HUES64 (cell line): ENCODE measurements around the gene TMEM106C.

ENCODE experiments used
- H3K27ac ChIP-seq: 2 replicates; pipeline ENCODE4 v1.7.0; 2013; ENCODE audit warnings: low read depth, low read length, inconsistent platforms
- H3K27me3 ChIP-seq: 2 replicates; pipeline ENCODE4 v1.6.1; 2013; ENCODE audit warnings: mild to moderate bottlenecking, low read length; ENCODE audit not compliant: insufficient read depth
- H3K36me3 ChIP-seq: 2 replicates; pipeline ENCODE4 v1.6.1; 2013; ENCODE audit warnings: mild to moderate bottlenecking, low read length; ENCODE audit not compliant: insufficient read depth
- H3K4me1 ChIP-seq: 2 replicates; pipeline ENCODE4 v1.6.1; 2013; ENCODE audit warnings: mild to moderate bottlenecking, low read length, moderate library complexity; ENCODE audit not compliant: insufficient read depth
- H3K4me3 ChIP-seq: 2 replicates; pipeline ENCODE4 v1.5.1; 2013; ENCODE audit warnings: mild to moderate bottlenecking, low read length, moderate library complexity
- H3K9ac ChIP-seq: 2 replicates; pipeline ENCODE4 v1.6.1; 2013; ENCODE audit warnings: mild to moderate bottlenecking, low read depth, low read length
- H3K9me3 ChIP-seq: 2 replicates; pipeline ENCODE4 v1.6.1; 2013; ENCODE audit warnings: low read depth, low read length; ENCODE audit not compliant: insufficient read depth
- WGBS: fragments of 150-250, 120-280 bp; methylation state at CpG from one replicate; pipeline ENCODE4 v1.1.7; 2013; ENCODE audit warnings: missing lambda C conversion rate; 5-methylcytosine and 5-hydroxymethylcytosine counted together

The TMEM106C gene

GRCh38 chr12:47989023-47989417, 25.6 kb downstream of the TMEM106C start:
- 93% methylated on average over 8 of the region's 8 CpGs for WGBS
- no peaks in the 10 kb centered on the region for H3K9me3 ChIP-seq
- H3K9ac ChIP-seq = no peak overlapping the region
- peaks cover 12% of the 10 kb centered on the region; the same call in 1 of the 2 replicates for H3K4me1 ChIP-seq
- H3K27ac ChIP-seq = no peak overlapping the region
- H3K4me3 ChIP-seq = no peak overlapping the region
- H3K36me3 ChIP-seq = no peaks in the 10 kb centered on the region; the same call in 1 of the 2 replicates
- H3K27me3 ChIP-seq = peaks cover 53% of the 10 kb centered on the region

GRCh38 chr12:47989666-47990065, 26.3 kb downstream of the TMEM106C start:
- Histone ChIP-seq H3K4me1 (peaks cover 12% of the 10 kb centered on the region; the same call in 1 of the 2 replicates), H3K36me3 (no peaks in the 10 kb centered on the region; the same call in 1 of the 2 replicates), H3K27ac (no peak overlapping the region), H3K9ac (no peak overlapping the region), H3K9me3 (no peaks in the 10 kb centered on the region), H3K27me3 (peaks cover 59% of the 10 kb centered on the region), H3K4me3 (no peak overlapping the region)
- WGBS = 89% methylated on average over 12 of the region's 12 CpGs

GRCh38 chr12:47990351-47991105, 27.1 kb downstream of the TMEM106C start:
- peaks cover 12% of the 10 kb centered on the region; the same call in 1 of the 2 replicates for H3K4me1 ChIP-seq
- no peak overlapping the region for H3K4me3 ChIP-seq
- H3K27ac ChIP-seq = no peak overlapping the region
- H3K9ac ChIP-seq = no peak overlapping the region
- 90% methylated on average over 6 of the region's 7 CpGs for WGBS
- no peaks in the 10 kb centered on the region for H3K9me3 ChIP-seq
- peaks cover 68% of the 10 kb centered on the region for H3K27me3 ChIP-seq
- no peaks in the 10 kb centered on the region; the same call in 1 of the 2 replicates for H3K36me3 ChIP-seq

- Histone ChIP-seq H3K36me3 (no peaks in the 10 kb centered on the region; the same call in 1 of the 2 replicates), H3K9me3 (no peaks in the 10 kb centered on the region), H3K27ac (no peak overlapping the region), H3K9ac (no peak overlapping the region), H3K27me3 (peaks cover 75% of the 10 kb centered on the region), H3K4me3 (no peak overlapping the region), H3K4me1 (peaks cover 12% of the 10 kb centered on the region; the same call in 1 of the 2 replicates)
- WGBS = 78% methylated on average over 13 of the region's 13 CpGs
These were observed 28.0 kb downstream of the TMEM106C start for GRCh38 chr12:47991106-47992061.

- peaks cover 88% of the 10 kb centered on the region for H3K27me3 ChIP-seq
- H3K9ac ChIP-seq = no peak overlapping the region
- 91% methylated on average over 10 of the region's 10 CpGs for WGBS
- H3K4me1 ChIP-seq = peaks cover 12% of the 10 kb centered on the region; the same call in 1 of the 2 replicates
- H3K36me3 ChIP-seq = no peaks in the 10 kb centered on the region; the same call in 1 of the 2 replicates
- H3K9me3 ChIP-seq = no peaks in the 10 kb centered on the region
- no peak overlapping the region for H3K27ac ChIP-seq
- H3K4me3 ChIP-seq = no peak overlapping the region
These were observed 29.4 kb downstream of the TMEM106C start for GRCh38 chr12:47992776-47993175.

- H3K4me3 ChIP-seq = no peak overlapping the region
- no peaks in the 10 kb centered on the region; the same call in 1 of the 2 replicates for H3K36me3 ChIP-seq
- 88% methylated on average over 5 of the region's 5 CpGs for WGBS
- peaks cover 91% of the 10 kb centered on the region for H3K27me3 ChIP-seq
- no peak overlapping the region for H3K27ac ChIP-seq
- H3K9ac ChIP-seq = no peak overlapping the region
- no peaks in the 10 kb centered on the region for H3K9me3 ChIP-seq
- H3K4me1 ChIP-seq = peaks cover 9% of the 10 kb centered on the region; the same call in 1 of the 2 replicates
These were observed 30.1 kb downstream of the TMEM106C start for GRCh38 chr12:47993491-47993890.

- Histone ChIP-seq H3K36me3 (no peaks in the 10 kb centered on the region; the same call in 1 of the 2 replicates), H3K9ac (no peak overlapping the region), H3K27ac (no peak overlapping the region), H3K27me3 (peaks cover 99% of the 10 kb centered on the region), H3K9me3 (no peaks in the 10 kb centered on the region), H3K4me1 (peaks cover 11% of the 10 kb centered on the region; the same call in 1 of the 2 replicates), H3K4me3 (no peak overlapping the region)
- WGBS = 93% methylated on average over 4 of the region's 4 CpGs
These were observed 32.6 kb downstream of the TMEM106C start for GRCh38 chr12:47995981-47996401.

- 69% methylated on average over 3 of the region's 3 CpGs for WGBS
- Histone ChIP-seq H3K27ac (no peak overlapping the region), H3K4me1 (peaks cover 18% of the 10 kb centered on the region; the same call in 1 of the 2 replicates), H3K36me3 (no peaks in the 10 kb centered on the region; the same call in 1 of the 2 replicates), H3K4me3 (no peak overlapping the region), H3K9ac (no peak overlapping the region), H3K27me3 (peaks cover 100% of the 10 kb centered on the region), H3K9me3 (no peaks in the 10 kb centered on the region)
These were observed 33.9 kb downstream of the TMEM106C start for GRCh38 chr12:47997321-47997720.

- H3K4me1 ChIP-seq = peaks cover 29% of the 10 kb centered on the region
- H3K36me3 ChIP-seq = no peaks in the 10 kb centered on the region
- no peak overlapping the region for H3K9ac ChIP-seq
- no peaks in the 10 kb centered on the region for H3K9me3 ChIP-seq
- H3K4me3 ChIP-seq = no peak overlapping the region
- H3K27me3 ChIP-seq = peaks cover 100% of the 10 kb centered on the region
- WGBS = 58% methylated on average over 7 of the region's 9 CpGs
- H3K27ac ChIP-seq = no peak overlapping the region
These were observed 36.4 kb downstream of the TMEM106C start for GRCh38 chr12:47999816-48000215.

- Histone ChIP-seq H3K27me3 (peaks cover 100% of the 10 kb centered on the region), H3K4me1 (peaks cover 34% of the 10 kb centered on the region), H3K9me3 (no peaks in the 10 kb centered on the region), H3K27ac (no peak overlapping the region), H3K9ac (no peak overlapping the region), H3K36me3 (no peaks in the 10 kb centered on the region), H3K4me3 (peak overlapping the region; percentile 55)
- WGBS = 3% methylated on average over 18 of the region's 18 CpGs
These were observed 37.6 kb downstream of the TMEM106C start for GRCh38 chr12:48000878-48001504.
